ENCODE data around the gene PACS1.

- TF ChIP-seq, protein P1, sequence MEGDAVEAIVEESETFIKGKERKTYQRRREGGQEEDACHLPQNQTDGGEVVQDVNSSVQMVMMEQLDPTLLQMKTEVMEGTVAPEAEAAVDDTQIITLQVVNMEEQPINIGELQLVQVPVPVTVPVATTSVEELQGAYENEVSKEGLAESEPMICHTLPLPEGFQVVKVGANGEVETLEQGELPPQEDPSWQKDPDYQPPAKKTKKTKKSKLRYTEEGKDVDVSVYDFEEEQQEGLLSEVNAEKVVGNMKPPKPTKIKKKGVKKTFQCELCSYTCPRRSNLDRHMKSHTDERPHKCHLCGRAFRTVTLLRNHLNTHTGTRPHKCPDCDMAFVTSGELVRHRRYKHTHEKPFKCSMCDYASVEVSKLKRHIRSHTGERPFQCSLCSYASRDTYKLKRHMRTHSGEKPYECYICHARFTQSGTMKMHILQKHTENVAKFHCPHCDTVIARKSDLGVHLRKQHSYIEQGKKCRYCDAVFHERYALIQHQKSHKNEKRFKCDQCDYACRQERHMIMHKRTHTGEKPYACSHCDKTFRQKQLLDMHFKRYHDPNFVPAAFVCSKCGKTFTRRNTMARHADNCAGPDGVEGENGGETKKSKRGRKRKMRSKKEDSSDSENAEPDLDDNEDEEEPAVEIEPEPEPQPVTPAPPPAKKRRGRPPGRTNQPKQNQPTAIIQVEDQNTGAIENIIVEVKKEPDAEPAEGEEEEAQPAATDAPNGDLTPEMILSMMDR (IDR thresholded peaks at IDR 0.05) = no peak
- no peak for TF ChIP-seq POLR2A (IDR thresholded peaks at IDR 0.05)
Observed at GRCh38 chr11:66066751-66067150, 3.3 kb upstream of the PACS1 start.
